Ascending aorta (tissue), 2 donors: ENCODE measurements around the gene SLC23A2. TPM values are rescaled to one million over a fixed set of nuclear protein-coding genes. Genes with fewer than 3 reads are reported as not detected.

Experiments
- DNase-seq, 2 donors: peaks; one replicate each; pipeline ENCODE4 v3.0.0-alpha.2; 2019; ENCODE audit warnings: low spot score in 2 of 2
- H3K27ac ChIP-seq, 2 donors: fragments of 200-600 bp; sonication (generic); one replicate each; pipeline ENCODE4 v1.5.1; 2016 to 2017; ENCODE audit warnings: mild to moderate bottlenecking in 1 of 2
- H3K27me3 ChIP-seq: fragments of 200-600 bp; sonication (generic); one replicate; pipeline ENCODE4 v1.5.1; 2017
- H3K36me3 ChIP-seq, 2 donors: fragments of 200-600 bp; sonication (generic); one replicate each; pipeline ENCODE4 v1.5.1; 2016
- H3K4me1 ChIP-seq, 2 donors: fragments of 200-600 bp; sonication (generic); one replicate each; pipeline ENCODE4 v1.5.1; 2016 to 2017; ENCODE audit warnings: mild to moderate bottlenecking in 1 of 2
- H3K4me3 ChIP-seq, 2 donors: fragments of 200-600 bp; sonication (generic); one replicate each; pipeline ENCODE4 v1.5.1; 2016 to 2017; ENCODE audit warnings: mild to moderate bottlenecking in 1 of 2
- H3K9me3 ChIP-seq, 2 donors: fragments of 200-600 bp; sonication (generic); one replicate each; pipeline ENCODE4 v1.5.1; 2016
- intact Hi-C: fragments of 100-400 bp; cut with DNase I; formaldehyde crosslinking; loops from one replicate; pipeline ENCODE4 v1.15.1; 2023
- total RNA-seq: library from RNA; depleted of rRNA; stranded (reverse); fragments of >200 nt; gene quantifications from one replicate; pipeline ENCODE4 v1.1.0, GENCODE V29; 2016
- TF ChIP-seq, protein P1 (sequence below), 3 experiments: fragments of 200-600 bp in 2 of 3; fragments of 450-650 bp in 1 of 3; sonication (generic) in 2 of 3; IDR thresholded peaks; one replicate each; pipeline ENCODE4 v1.5.1; 2016 to 2019; ENCODE audit warnings: antibody characterized with exemption in 3 of 3, mild to moderate bottlenecking in 1 of 3, moderate library complexity in 1 of 3

The SLC23A2 gene
- total RNA-seq, 1 donor from 2014 or later = 32.8 TPM

DNA sequence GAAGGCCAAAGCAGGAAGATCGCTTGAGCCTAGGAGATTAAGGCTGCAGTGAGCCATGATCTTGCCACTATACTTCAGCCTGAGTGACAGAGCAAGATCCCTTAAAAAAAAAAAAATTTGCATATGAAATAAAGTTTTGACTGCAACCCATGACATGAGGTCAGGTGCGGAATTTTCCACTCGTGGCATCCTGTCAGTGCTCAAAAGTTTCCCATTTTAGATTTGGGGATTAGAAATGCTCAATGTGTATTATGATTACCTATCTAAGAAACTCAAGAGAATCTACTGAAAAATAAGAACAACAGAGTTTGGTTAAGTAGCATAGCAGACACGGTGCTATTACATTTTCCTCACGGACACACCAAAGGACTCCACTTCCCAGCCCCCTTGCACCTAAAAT lies 11.7 kb downstream of the SLC23A2 start:
- no peaks in the 10 kb centered on the region for H3K4me1 ChIP-seq
- TF ChIP-seq, protein P1, sequence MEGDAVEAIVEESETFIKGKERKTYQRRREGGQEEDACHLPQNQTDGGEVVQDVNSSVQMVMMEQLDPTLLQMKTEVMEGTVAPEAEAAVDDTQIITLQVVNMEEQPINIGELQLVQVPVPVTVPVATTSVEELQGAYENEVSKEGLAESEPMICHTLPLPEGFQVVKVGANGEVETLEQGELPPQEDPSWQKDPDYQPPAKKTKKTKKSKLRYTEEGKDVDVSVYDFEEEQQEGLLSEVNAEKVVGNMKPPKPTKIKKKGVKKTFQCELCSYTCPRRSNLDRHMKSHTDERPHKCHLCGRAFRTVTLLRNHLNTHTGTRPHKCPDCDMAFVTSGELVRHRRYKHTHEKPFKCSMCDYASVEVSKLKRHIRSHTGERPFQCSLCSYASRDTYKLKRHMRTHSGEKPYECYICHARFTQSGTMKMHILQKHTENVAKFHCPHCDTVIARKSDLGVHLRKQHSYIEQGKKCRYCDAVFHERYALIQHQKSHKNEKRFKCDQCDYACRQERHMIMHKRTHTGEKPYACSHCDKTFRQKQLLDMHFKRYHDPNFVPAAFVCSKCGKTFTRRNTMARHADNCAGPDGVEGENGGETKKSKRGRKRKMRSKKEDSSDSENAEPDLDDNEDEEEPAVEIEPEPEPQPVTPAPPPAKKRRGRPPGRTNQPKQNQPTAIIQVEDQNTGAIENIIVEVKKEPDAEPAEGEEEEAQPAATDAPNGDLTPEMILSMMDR (IDR thresholded peaks at IDR 0.05) = no peak
- DNase-seq = no peak
- no peak overlapping the region for H3K4me3 ChIP-seq
- intact Hi-C loops = no loop called here
- H3K9me3 ChIP-seq = no peaks in the 10 kb centered on the region
- no peak overlapping the region for H3K27ac ChIP-seq
- H3K36me3 ChIP-seq = no peaks in the 10 kb centered on the region
- H3K27me3 ChIP-seq = no peaks in the 10 kb centered on the region

DNA sequence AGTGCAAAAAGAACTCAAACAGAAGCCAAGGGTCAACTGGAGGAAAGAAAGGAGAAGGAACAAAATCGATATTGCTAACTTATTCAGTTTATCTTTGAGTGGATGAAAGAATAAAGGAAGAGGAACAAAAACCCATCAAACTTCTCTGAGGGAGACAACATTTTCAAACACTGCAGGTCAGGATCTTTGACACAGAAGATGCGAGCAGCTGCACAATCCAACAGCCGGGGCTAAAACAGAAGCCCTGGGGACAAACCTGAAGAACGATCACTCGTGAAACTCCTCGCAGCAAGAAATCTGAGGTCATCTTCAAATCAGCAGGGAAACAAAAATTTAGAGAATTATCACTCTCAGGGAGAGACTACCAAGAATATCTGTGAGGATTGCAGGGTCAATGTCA lies 14.2 kb downstream of the SLC23A2 start:
- Histone ChIP-seq H3K9me3 (no peaks in the 10 kb centered on the region), H3K4me1 (no peaks in the 10 kb centered on the region), H3K4me3 (no peak overlapping the region), H3K27ac (no peak overlapping the region), H3K36me3 (no peaks in the 10 kb centered on the region), H3K27me3 (no peaks in the 10 kb centered on the region)
- DNase-seq = no peak
- TF ChIP-seq, protein P1 (IDR thresholded peaks at IDR 0.05) = no peak
- intact Hi-C loops = no loop called here

DNA sequence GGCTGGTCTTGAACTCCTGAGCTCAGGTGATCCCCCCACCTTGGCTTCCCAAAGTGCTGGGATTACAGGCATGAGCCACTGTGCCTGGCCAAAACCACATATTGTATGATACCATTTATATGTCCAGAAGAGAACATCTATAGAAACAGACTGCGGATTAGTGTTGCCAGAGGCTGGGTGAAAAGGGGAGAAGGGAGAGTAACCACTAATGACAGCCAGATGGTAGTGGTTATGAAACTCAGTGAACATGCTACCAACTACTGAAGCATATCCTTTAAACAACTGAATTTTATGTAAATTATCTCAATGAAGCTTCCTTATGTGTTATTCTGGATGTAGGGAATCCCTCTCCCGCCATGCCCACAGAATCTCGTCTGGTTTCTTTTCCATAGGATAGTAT lies 15.7 kb downstream of the SLC23A2 start:
- H3K4me1 ChIP-seq = no peaks in the 10 kb centered on the region
- no peak overlapping the region for H3K4me3 ChIP-seq
- no peak for DNase-seq
- H3K27me3 ChIP-seq = no peaks in the 10 kb centered on the region
- H3K27ac ChIP-seq = no peak overlapping the region
- no peaks in the 10 kb centered on the region for H3K9me3 ChIP-seq
- intact Hi-C loops = no loop called here
- TF ChIP-seq, protein P1 (IDR thresholded peaks at IDR 0.05) = no peak
- H3K36me3 ChIP-seq = no peaks in the 10 kb centered on the region

DNA sequence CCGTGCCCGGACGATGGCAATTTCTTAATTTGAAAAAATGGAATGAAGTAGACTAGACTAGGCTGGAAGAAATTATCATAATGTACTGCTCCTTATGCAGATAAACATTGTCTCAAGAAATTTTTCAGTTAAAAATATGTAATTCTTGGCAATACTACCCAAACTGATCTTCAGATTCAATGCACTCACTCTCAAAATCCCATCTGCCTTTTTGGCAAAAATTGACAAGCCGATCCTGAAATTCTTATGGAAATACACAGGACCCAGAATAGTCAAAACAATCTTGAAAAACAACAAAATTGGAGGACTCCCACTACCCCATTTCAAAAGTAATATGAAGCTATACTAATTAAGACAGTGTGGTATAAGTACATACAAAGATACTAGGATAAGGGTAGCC lies 19.0 kb downstream of the SLC23A2 start:
- no peak overlapping the region for H3K4me3 ChIP-seq
- intact Hi-C loops = no loop called here
- TF ChIP-seq, protein P1 (IDR thresholded peaks at IDR 0.05) = no peak
- peaks cover 0 to 11% of the 10 kb centered on the region in 2 donors for H3K4me1 ChIP-seq
- H3K9me3 ChIP-seq = no peaks in the 10 kb centered on the region
- no peaks in the 10 kb centered on the region for H3K36me3 ChIP-seq
- DNase-seq = no peak
- no peaks in the 10 kb centered on the region for H3K27me3 ChIP-seq
- no peak overlapping the region for H3K27ac ChIP-seq

DNA sequence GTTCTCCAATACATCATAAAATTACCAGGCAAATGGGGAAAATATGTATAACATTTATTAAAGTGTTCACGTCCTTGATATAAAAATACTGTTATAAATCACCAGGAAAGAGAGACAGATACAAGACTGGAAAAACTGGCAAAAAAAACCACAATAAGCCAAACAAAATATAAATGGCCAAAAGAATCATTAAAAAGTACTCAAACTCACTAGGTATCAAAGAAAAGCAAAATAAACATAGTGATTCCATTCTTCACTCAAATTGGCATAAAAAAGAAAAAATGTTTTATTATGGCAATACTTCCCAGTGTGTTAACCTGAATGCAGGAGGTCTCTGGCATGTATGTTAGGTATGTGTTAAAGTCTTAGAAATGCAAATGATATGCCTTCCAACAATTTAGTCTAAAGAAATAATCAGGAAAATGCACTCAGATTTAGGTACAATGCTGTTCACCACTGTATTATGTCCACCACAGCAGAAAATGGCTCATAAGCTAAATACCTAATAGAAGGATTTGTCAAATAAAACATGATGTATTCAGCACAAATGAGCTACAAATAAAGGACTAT lies 21.4 kb downstream of the SLC23A2 start:
- no peak for DNase-seq
- TF ChIP-seq, protein P1 (IDR thresholded peaks at IDR 0.05) = no peak
- no peak overlapping the region for H3K4me3 ChIP-seq
- intact Hi-C loops = no loop called here
- H3K27me3 ChIP-seq = no peaks in the 10 kb centered on the region
- H3K36me3 ChIP-seq = no peaks in the 10 kb centered on the region
- H3K4me1 ChIP-seq = peaks cover 0 to 11% of the 10 kb centered on the region in 2 donors
- H3K27ac ChIP-seq = no peak overlapping the region
- H3K9me3 ChIP-seq = no peaks in the 10 kb centered on the region
